VCaP (cell line): ENCODE results near the gene MRPL55.
"Not testable (repeated sequence)": the region's sequence is repeated elsewhere in the genome, so short reads cannot be mapped to it uniquely, and the experiment has no call there.

ENCODE experiments used
- H3K27ac ChIP-seq: fragments of 450-650 bp; 2 replicates; pipeline ENCODE4 v1.5.1; 2017
- TF ChIP-seq, protein P1 (sequence below): fragments of 450-650 bp; conservative IDR thresholded peaks from 2 replicates; pipeline ENCODE4 v1.5.1; 2017; ENCODE audit warnings: mild to moderate bottlenecking, moderate library complexity

Gene MRPL55

GRCh38 chr1:228114827-228115226 lies 5.7 kb upstream of the MRPL55 start:
- TF ChIP-seq, protein P1, sequence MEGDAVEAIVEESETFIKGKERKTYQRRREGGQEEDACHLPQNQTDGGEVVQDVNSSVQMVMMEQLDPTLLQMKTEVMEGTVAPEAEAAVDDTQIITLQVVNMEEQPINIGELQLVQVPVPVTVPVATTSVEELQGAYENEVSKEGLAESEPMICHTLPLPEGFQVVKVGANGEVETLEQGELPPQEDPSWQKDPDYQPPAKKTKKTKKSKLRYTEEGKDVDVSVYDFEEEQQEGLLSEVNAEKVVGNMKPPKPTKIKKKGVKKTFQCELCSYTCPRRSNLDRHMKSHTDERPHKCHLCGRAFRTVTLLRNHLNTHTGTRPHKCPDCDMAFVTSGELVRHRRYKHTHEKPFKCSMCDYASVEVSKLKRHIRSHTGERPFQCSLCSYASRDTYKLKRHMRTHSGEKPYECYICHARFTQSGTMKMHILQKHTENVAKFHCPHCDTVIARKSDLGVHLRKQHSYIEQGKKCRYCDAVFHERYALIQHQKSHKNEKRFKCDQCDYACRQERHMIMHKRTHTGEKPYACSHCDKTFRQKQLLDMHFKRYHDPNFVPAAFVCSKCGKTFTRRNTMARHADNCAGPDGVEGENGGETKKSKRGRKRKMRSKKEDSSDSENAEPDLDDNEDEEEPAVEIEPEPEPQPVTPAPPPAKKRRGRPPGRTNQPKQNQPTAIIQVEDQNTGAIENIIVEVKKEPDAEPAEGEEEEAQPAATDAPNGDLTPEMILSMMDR: no peak
- no peak overlapping the region for H3K27ac ChIP-seq

- H3K27ac ChIP-seq: no peak overlapping the region
- TF ChIP-seq, protein P1: no peak
Measured at GRCh38 chr1:228112617-228113016, 3.5 kb upstream of the MRPL55 start.

DNA sequence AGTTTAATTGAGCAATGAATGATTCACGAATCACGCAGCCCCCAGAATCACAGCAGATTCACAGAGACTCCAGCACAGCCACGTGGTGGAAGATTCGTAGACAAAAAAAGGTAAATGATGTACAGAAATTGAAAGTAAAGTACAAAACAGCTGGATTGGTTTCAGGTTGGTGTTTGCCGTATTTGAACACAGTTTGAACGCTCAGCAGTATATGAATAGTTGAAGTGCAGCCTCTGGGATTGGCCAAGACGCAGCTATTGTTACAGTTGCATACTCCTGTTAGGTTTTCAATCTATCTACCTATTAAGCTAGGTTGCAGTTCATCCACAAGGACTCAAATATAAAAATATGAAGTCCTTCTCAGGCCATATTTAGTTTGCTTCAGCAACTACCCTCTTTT lies 3.1 kb upstream of the MRPL55 start:
- no peak overlapping the region for H3K27ac ChIP-seq
- TF ChIP-seq, protein P1: no peak

DNA sequence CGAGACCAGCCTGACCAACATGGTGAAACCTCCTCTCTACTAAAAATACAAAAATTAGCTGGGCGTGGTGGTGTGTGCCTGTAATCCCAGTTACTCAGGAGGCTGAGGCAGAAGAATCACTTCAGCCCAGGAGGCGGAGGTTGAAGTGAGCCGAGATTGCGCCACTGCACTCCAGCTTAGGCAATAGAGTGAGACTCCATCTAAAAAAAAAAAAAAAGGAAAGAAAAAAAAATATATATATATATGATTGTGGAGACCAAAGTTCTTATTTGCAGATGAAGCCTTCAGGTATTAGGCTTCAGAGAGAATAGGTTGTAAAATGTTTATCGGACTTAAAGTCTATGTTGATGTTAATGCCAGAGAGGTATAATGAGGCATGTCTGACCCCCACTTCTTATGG lies 2.2 kb upstream of the MRPL55 start:
- H3K27ac ChIP-seq: not testable (repeated sequence)

- no peak overlapping the region for H3K27ac ChIP-seq
- TF ChIP-seq, protein P1: no peak
Measured at GRCh38 chr1:228110556-228110955, 1.5 kb upstream of the MRPL55 start.

GRCh38 chr1:228109962-228110488 lies 926 bp upstream of the MRPL55 start:
- TF ChIP-seq, protein P1: no peak
- H3K27ac ChIP-seq: no peak overlapping the region; the same call in 1 of the 2 replicates

DNA sequence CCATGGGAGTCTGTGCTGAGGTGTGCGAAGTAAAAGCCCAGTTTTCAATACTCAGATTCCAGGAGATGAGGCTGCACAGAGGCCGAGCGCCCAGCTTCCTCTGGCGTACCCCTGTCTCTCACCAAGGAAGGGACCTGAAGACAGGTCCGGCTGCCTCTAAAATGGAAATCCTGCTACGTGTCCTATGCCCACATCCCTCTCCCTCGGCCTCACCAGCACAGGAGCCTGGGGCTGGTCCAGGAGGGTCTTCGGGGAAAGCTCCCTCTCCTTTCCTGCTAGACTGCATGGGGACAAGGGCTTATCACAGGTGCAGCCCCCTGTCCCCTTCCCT lies 392 bp downstream of the MRPL55 start:
- peak overlapping the region; percentile 54; the same call in 1 of the 2 replicates for H3K27ac ChIP-seq
- TF ChIP-seq, protein P1: no peak

DNA sequence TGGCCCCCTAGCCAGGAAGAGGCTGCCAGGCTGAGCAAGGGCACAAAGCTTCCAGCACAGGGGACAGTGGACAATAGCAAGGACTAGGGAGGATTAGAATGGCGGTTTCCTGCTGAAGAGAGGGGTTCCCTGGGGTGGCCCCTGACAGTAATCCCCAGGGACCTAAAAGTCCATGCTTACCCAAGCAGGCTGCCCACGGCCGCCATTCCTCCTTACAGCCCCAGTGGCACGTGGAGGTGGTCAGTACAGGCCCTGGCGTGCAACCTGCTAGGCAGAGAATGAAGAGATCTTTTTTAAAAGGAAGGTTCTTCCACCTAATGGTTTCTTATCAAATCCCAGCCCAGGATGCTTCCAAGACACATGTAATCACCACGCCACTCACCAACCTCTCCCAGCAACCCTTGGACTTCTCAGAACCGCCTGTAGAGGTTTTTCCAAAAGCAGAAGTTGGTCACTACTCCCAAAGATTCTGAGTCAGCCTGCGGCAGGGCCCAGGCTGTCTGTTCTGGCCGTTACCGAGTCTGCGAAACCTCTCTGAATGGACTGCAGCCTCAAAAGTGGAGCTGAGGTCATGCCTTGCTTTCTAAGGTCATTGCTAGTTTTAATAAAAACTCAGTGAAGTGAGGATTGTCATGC lies 926 bp downstream of the MRPL55 start:
- TF ChIP-seq, protein P1: no peak
- peak overlapping the region; percentile 54; the same call in 1 of the 2 replicates for H3K27ac ChIP-seq
